Nephron progenitor cell (in vitro differentiated cells): Measurements from ENCODE around the gene MAT2A.
A peak's percentile ranks its signal among the peaks of the same experiment; 100 is the strongest.

ENCODE experiments used
- DNase-seq: peaks from one replicate; pipeline ENCODE4 v3.0.0; 2021
- H3K27ac Mint-ChIP-seq: 2 replicates; pipeline ENCODE4 v1.8.0; 2021; ENCODE audit warnings: mild to moderate bottlenecking, moderate library complexity, mixed read lengths
- H3K27me3 Mint-ChIP-seq: 2 replicates; pipeline ENCODE4 v1.8.0; 2021; ENCODE audit warnings: mild to moderate bottlenecking, low read depth, mixed read lengths; ENCODE audit not compliant: poor library complexity
- H3K36me3 Mint-ChIP-seq: 2 replicates; pipeline ENCODE4 v1.8.0; 2021; ENCODE audit warnings: low read depth, mixed read lengths
- H3K4me1 Mint-ChIP-seq: 2 replicates; pipeline ENCODE4 v1.8.0; 2021; ENCODE audit warnings: mixed read lengths
- H3K4me3 Mint-ChIP-seq: 2 replicates; pipeline ENCODE4 v1.8.0; 2021; ENCODE audit warnings: mild to moderate bottlenecking, moderate library complexity, mixed read lengths
- H3K9me3 Mint-ChIP-seq: 2 replicates; pipeline ENCODE4 v1.8.0; 2021; ENCODE audit warnings: mild to moderate bottlenecking, moderate library complexity, mixed read lengths
- CTCF ChIP-seq: fragments of 200-600 bp; sonication (generic); IDR thresholded peaks from 2 replicates; pipeline ENCODE4 v1.5.0; 2021; ENCODE audit warnings: antibody characterized with exemption

The MAT2A gene

GRCh38 chr2:85538507-85539360 lies at the start of gene MAT2A:
Gene MAT2A, plus strand, starts transcription at chr2:85539168. Its CDS starts 120 bp downstream, at chr2:85539288.
- Mint-ChIP-seq H3K9me3 (no peaks in the 10 kb centered on the region), H3K27ac (peak within 1 kb of the TSS; percentile 100), H3K36me3 (peaks cover 40% of the 10 kb centered on the region), H3K4me1 (peaks cover 65% of the 10 kb centered on the region), H3K27me3 (no peaks in the 10 kb centered on the region), H3K4me3 (peak within 1 kb of the TSS; percentile 99)
- DNase-seq, result peak; percentile 96
- TF ChIP-seq CTCF, result peak; percentile 72

- Mint-ChIP-seq H3K36me3 (peaks cover 4% of the 10 kb centered on the region), H3K27me3 (no peaks in the 10 kb centered on the region), H3K27ac (no peak overlapping the region), H3K4me3 (no peak overlapping the region), H3K9me3 (peaks cover 28% of the 10 kb centered on the region), H3K4me1 (peaks cover 12% of the 10 kb centered on the region)
- TF ChIP-seq CTCF, result no peak
- no peak for DNase-seq
These were observed 47.9 kb upstream of the MAT2A start for GRCh38 chr2:85490861-85491755.

- Mint-ChIP-seq H3K9me3 (peaks cover 6% of the 10 kb centered on the region), H3K4me3 (no peak overlapping the region), H3K36me3 (no peaks in the 10 kb centered on the region), H3K27ac (no peak overlapping the region), H3K27me3 (peaks cover 11% of the 10 kb centered on the region), H3K4me1 (peaks cover 21% of the 10 kb centered on the region)
- no peak for DNase-seq
- TF ChIP-seq CTCF, result no peak
These were observed 42.5 kb upstream of the MAT2A start for GRCh38 chr2:85496436-85496835.

- TF ChIP-seq CTCF, result no peak
- Mint-ChIP-seq H3K4me3 (no peak overlapping the region), H3K27me3 (peaks cover 12% of the 10 kb centered on the region), H3K4me1 (peaks cover 21% of the 10 kb centered on the region), H3K9me3 (peaks cover 6% of the 10 kb centered on the region), H3K36me3 (no peaks in the 10 kb centered on the region), H3K27ac (no peak overlapping the region)
- no peak for DNase-seq
These were observed 40.9 kb upstream of the MAT2A start for GRCh38 chr2:85497944-85498630.

- Mint-ChIP-seq H3K27ac (no peak overlapping the region), H3K4me3 (no peak overlapping the region), H3K4me1 (peaks cover 31% of the 10 kb centered on the region), H3K27me3 (peaks cover 15% of the 10 kb centered on the region), H3K9me3 (peaks cover 6% of the 10 kb centered on the region), H3K36me3 (no peaks in the 10 kb centered on the region)
- DNase-seq, result no peak
- no peak for TF ChIP-seq CTCF
These were observed 37.7 kb upstream of the MAT2A start for GRCh38 chr2:85501248-85501647.
